WTC11 (cell line): ENCODE data around the gene PHLDB2.

Experiments used
- KAT7 ChIP-seq: sonication (generic); formaldehyde crosslinking; IDR thresholded peaks from 2 replicates; pipeline ENCODE4 v1.8.1; 2023; ENCODE audit warnings: missing genetic modification reagents, mild to moderate bottlenecking, borderline replicate concordance
- NFE2L1 ChIP-seq: sonication (generic); formaldehyde crosslinking; IDR thresholded peaks from 2 replicates; pipeline ENCODE4 v1.8.1; 2023; ENCODE audit warnings: missing genetic modification reagents
- SP1 ChIP-seq: sonication (generic); formaldehyde crosslinking; conservative IDR thresholded peaks from 2 replicates; pipeline ENCODE4 v1.8.1; 2022; ENCODE audit warnings: missing genetic modification reagents
- ZNF416 ChIP-seq: fragments of 250-450 bp; sonication (Bioruptor Pico); IDR thresholded peaks from 2 replicates; pipeline ENCODE4 v1.9.0; 2021; ENCODE audit warnings: mild to moderate bottlenecking, inconsistent platforms
- TF ChIP-seq, protein P1 (sequence below): fragments of 200-600 bp; IDR thresholded peaks from 2 replicates; pipeline ENCODE4 v1.8.0; 2022; ENCODE audit warnings: antibody characterized with exemption
- TF ChIP-seq, protein P2 (sequence below): sonication (generic); formaldehyde crosslinking; conservative IDR thresholded peaks from 2 replicates; pipeline ENCODE4 v1.8.1; 2023; ENCODE audit warnings: mild to moderate bottlenecking, low read depth, missing genetic modification reagents, moderate library complexity
- TF ChIP-seq, protein P3 (sequence below): sonication (generic); formaldehyde crosslinking; IDR thresholded peaks from 2 replicates; pipeline ENCODE4 v1.8.1; 2022; ENCODE audit warnings: low read depth, missing genetic modification reagents, borderline replicate concordance
- TF ChIP-seq, protein P4 (sequence below): sonication (generic); formaldehyde crosslinking; IDR thresholded peaks from 2 replicates; pipeline ENCODE4 v1.8.0; 2022; ENCODE audit warnings: mild to moderate bottlenecking, missing genetic modification reagents

DNA sequence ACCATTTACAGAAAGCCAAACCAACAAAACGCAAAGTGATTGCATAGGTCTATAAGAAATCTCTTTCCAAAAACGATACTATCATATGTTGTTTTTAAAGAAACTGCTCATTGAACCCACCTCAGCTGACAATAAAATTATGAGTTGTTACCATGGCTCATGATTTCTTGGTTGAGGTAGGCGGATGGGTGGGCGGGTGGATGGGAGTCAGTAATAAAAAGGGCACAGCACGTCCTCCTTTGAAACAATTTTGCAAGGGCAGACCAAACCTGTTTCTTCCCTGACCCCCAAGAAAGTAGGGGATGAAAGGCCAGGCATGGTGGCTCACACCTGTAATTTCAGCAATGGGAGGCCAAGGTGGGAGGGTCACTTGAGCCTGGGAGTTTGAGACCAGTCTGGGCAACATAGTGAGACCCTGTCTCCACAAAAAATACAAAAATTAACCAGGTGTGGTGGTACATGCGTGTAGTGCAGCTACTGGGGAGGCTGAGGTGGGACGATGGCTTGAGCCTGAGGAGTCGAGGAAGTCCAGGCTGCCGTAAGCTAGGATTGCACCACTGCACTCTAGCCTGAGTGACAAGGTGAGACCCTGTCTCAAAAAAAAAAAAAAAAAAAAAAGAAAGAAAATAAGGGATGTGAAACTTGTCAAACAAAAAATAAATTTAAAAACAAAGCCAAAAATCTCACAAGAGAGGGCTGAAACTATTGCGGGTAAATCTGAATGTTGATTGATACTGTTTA lies 121.8 kb downstream of the PHLDB2 start:
- TF ChIP-seq NFE2L1 (CRISPR knock-in tag) (no peak), ZNF416 (CRISPR knock-in tag) (no peak), SP1 (CRISPR knock-in tag) (no peak), KAT7 (no peak)
- TF ChIP-seq, protein P1, sequence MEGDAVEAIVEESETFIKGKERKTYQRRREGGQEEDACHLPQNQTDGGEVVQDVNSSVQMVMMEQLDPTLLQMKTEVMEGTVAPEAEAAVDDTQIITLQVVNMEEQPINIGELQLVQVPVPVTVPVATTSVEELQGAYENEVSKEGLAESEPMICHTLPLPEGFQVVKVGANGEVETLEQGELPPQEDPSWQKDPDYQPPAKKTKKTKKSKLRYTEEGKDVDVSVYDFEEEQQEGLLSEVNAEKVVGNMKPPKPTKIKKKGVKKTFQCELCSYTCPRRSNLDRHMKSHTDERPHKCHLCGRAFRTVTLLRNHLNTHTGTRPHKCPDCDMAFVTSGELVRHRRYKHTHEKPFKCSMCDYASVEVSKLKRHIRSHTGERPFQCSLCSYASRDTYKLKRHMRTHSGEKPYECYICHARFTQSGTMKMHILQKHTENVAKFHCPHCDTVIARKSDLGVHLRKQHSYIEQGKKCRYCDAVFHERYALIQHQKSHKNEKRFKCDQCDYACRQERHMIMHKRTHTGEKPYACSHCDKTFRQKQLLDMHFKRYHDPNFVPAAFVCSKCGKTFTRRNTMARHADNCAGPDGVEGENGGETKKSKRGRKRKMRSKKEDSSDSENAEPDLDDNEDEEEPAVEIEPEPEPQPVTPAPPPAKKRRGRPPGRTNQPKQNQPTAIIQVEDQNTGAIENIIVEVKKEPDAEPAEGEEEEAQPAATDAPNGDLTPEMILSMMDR = no peak
- TF ChIP-seq, protein P2, sequence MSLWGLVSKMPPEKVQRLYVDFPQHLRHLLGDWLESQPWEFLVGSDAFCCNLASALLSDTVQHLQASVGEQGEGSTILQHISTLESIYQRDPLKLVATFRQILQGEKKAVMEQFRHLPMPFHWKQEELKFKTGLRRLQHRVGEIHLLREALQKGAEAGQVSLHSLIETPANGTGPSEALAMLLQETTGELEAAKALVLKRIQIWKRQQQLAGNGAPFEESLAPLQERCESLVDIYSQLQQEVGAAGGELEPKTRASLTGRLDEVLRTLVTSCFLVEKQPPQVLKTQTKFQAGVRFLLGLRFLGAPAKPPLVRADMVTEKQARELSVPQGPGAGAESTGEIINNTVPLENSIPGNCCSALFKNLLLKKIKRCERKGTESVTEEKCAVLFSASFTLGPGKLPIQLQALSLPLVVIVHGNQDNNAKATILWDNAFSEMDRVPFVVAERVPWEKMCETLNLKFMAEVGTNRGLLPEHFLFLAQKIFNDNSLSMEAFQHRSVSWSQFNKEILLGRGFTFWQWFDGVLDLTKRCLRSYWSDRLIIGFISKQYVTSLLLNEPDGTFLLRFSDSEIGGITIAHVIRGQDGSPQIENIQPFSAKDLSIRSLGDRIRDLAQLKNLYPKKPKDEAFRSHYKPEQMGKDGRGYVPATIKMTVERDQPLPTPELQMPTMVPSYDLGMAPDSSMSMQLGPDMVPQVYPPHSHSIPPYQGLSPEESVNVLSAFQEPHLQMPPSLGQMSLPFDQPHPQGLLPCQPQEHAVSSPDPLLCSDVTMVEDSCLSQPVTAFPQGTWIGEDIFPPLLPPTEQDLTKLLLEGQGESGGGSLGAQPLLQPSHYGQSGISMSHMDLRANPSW (CRISPR knock-in tag) = no peak
- TF ChIP-seq, protein P3, sequence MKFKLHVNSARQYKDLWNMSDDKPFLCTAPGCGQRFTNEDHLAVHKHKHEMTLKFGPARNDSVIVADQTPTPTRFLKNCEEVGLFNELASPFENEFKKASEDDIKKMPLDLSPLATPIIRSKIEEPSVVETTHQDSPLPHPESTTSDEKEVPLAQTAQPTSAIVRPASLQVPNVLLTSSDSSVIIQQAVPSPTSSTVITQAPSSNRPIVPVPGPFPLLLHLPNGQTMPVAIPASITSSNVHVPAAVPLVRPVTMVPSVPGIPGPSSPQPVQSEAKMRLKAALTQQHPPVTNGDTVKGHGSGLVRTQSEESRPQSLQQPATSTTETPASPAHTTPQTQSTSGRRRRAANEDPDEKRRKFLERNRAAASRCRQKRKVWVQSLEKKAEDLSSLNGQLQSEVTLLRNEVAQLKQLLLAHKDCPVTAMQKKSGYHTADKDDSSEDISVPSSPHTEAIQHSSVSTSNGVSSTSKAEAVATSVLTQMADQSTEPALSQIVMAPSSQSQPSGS = no peak
- TF ChIP-seq, protein P4, sequence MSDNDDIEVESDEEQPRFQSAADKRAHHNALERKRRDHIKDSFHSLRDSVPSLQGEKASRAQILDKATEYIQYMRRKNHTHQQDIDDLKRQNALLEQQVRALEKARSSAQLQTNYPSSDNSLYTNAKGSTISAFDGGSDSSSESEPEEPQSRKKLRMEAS = no peak
